ENCODE measurements around the gene ENPP4.
A peak's percentile ranks its signal among the peaks of the same experiment; 100 is the strongest.

The ENPP4 gene

GRCh38 chr6:46170357-46171289 is 40.8 kb downstream of the ENPP4 start, which contains the start of gene ENPP5 (continued):
- TF ChIP-seq ZNF777 (tag by site-specific recombination; IDR thresholded peaks at IDR 0.05; ENCODE audit: borderline replicate concordance) (peak; percentile 32; the same call in 1 of the 2 replicates), ZBTB49 (tag by site-specific recombination; IDR thresholded peaks at IDR 0.05; ENCODE audit: low read depth) (no peak), ZNF621 (tag by site-specific recombination; IDR thresholded peaks at IDR 0.05) (no peak), ZBTB11 (tag by site-specific recombination; conservative IDR thresholded peaks at IDR 0.05; ENCODE audit: low read depth) (peak; percentile 92), ZNF324 (tag by site-specific recombination; IDR thresholded peaks at IDR 0.05) (peak; percentile 46; the same call in 1 of the 2 replicates), HOXA7 (CRISPR knock-in tag; IDR thresholded peaks at IDR 0.05; ENCODE audit: borderline replicate concordance) (no peak), ZBTB7A (tag by site-specific recombination; IDR thresholded peaks at IDR 0.05; ENCODE audit: low read depth) (no peak), ZNF146 (tag by site-specific recombination; IDR thresholded peaks at IDR 0.05) (no peak), GLI2 (tag by site-specific recombination; IDR thresholded peaks at IDR 0.05; ENCODE audit: borderline replicate concordance, low read depth) (no peak), ZNF223 (tag by site-specific recombination; IDR thresholded peaks at IDR 0.05) (no peak), IKZF3 (tag by site-specific recombination; IDR thresholded peaks at IDR 0.05) (no peak), KLF9 (tag by site-specific recombination; IDR thresholded peaks at IDR 0.05; ENCODE audit: low read depth) (peak; percentile 55), ZNF37A (tag by site-specific recombination; IDR thresholded peaks at IDR 0.05) (no peak), ZNF138 (tag by site-specific recombination; IDR thresholded peaks at IDR 0.05; ENCODE audit: borderline replicate concordance) (no peak), ZNF350 (tag by site-specific recombination; IDR thresholded peaks at IDR 0.05) (no peak), ZNF112 (tag by site-specific recombination; IDR thresholded peaks at IDR 0.05) (no peak), PATZ1 (tag by site-specific recombination; IDR thresholded peaks at IDR 0.05) (peak; percentile 76; the same call in 1 of the 2 replicates), ZNF23 (tag by site-specific recombination; IDR thresholded peaks at IDR 0.05; ENCODE audit: borderline replicate concordance) (no peak), ZNF26 (tag by site-specific recombination; IDR thresholded peaks at IDR 0.05) (no peak), SALL2 (tag by site-specific recombination; IDR thresholded peaks at IDR 0.05; ENCODE audit: borderline replicate concordance) (no peak), ZNF148 (tag by site-specific recombination; IDR thresholded peaks at IDR 0.05; ENCODE audit: borderline replicate concordance) (no peak), MZF1 (tag by site-specific recombination; IDR thresholded peaks at IDR 0.05; ENCODE audit: borderline replicate concordance) (no peak), SETDB1 (IDR thresholded peaks at IDR 0.05; ENCODE audit: insufficient read length, low read length) (no peak), HOXD13 (CRISPR knock-in tag; IDR thresholded peaks at IDR 0.05; ENCODE audit: borderline replicate concordance) (no peak), MEIS1 (CRISPR knock-in tag; IDR thresholded peaks at IDR 0.05; ENCODE audit: borderline replicate concordance) (no peak), ZNF394 (tag by site-specific recombination; IDR thresholded peaks at IDR 0.05; ENCODE audit: borderline replicate concordance) (peak; percentile 94), ZNF843 (tag by site-specific recombination; IDR thresholded peaks at IDR 0.05) (0 out of 2 replicates have a peak, but pooled peaks have one; percentile 19)
